GM19025 (cell line): ENCODE data around the gene SMIM41.

ENCODE experiments used
- ATAC-seq: cut with Tn5 transposase; IDR thresholded peaks from one replicate; pipeline ENCODE4 v1.9.1; 2021; ENCODE audit warnings: mild to moderate bottlenecking, low read depth, moderate library complexity; ENCODE audit not compliant: unreplicated experiment

The SMIM41 gene

DNA sequence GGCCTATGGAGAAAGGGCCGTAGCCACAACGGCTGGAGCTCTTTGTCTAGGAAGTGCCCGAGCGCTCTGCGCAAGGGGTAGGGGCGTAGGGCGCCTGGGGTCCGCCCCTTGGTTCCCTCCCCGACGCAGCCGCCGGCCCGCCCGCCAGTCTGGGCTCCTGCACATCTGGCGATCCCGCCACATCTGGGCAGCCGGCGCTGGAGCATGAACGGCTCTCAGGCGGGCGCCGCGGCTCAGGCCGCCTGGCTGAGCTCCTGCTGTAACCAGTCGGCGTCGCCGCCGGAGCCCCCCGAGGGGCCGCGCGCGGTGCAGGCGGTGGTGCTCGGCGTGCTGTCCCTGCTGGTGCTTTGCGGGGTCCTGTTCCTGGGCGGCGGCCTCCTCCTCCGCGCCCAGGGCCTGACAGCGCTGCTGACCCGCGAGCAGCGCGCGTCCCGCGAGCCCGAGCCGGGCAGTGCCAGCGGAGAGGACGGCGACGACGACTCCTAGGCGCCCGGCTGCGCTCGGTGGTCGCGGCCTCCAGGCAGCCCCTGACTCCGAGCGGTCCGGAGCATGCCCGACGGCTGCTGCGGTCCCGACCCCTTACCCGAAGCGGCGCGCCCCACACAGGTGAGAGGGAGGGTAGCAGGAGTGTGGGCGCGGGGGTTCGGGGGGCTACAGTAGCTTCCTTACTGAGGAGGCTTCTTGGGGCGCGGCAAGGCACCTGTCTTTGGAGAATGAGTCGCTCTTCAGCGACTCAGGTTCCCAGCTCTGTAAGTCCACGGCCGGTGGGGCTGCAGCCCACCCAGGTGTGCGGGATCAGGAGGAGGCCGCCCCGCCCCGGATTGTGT is at the start of gene SMIM41:
Gene SMIM41, plus strand, starts transcription at position 129 of the 827 bp plus-strand sequence. Its CDS starts 76 bp downstream, at position 205.
- no peak for ATAC-seq

DNA sequence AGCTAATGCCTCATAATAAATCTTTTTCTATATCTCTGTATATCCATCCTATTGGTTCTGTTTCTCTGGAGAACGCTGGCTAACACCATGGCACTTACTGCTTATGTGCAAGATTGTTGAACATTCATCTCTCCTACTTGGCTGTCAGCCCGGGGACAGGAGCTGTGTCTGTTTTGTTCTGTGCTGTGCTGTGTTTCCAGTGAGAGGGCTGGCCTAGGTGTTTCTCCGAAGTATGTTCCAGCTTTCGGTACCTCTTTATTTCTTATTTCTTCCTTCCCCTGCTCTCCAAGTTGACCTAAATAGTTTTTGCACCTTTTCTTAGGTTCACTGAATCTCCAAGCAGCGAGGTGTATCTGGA is 47.1 kb upstream of the SMIM41 start:
- ATAC-seq, result no peak

- ATAC-seq, result peak; percentile 92
Observed at GRCh38 chr12:52032804-52033445, 46.6 kb upstream of the SMIM41 start.

DNA sequence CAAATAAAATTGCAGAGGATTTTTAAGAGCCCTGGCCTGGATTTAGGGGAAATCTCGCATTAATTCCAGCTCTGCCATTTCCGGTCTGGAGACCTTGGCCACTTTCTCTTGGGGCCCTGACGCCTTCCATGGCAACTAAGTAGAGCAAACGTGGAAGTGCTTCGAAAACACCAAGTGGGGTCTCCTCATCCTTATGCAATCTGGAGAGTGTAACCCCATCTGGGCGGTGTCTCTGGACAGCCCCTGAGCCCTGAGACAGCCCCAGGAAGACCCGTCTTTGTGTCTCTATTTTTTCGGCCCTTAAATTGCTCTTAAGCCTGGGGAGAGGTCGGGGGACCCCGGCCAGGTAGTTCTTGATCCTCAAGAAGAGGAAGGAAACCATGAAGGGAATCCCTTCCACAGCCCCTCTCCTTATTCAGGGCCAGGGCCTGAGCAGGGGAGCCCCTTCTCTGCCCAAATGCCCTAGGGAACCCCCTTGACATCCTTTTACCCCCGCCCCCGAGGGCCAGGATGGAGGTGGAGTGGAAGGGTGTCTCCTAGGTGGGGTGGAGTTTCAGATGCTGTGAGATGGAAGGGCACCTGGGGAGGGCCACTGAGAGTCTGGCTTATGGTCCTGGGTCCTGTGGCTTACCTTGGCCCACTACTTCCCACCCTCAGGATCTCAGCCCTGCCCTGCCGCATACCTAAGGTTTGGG is 45.9 kb upstream of the SMIM41 start:
- ATAC-seq, result no peak

GRCh38 chr12:52035190-52035589 is 44.3 kb upstream of the SMIM41 start:
- no peak for ATAC-seq

DNA sequence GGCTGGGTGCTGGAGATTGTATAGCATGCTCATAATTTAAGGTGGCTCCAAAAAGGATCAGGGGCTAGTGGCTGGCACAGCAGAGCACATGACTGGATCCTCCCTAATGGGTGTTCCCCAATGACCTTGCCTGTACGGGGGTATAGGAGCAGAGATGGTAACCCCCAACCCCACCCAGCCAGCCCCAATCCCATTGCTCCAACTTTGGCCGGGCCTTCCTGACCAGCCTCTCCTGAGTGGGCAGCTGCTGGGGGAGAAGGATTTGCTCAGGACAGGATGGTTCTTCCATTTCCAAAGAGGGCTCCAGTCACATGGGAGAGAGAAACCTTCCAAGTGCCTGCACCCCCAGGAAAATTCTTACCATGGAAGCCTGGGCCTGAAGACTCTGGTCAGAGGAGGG is 43.6 kb upstream of the SMIM41 start:
- no peak for ATAC-seq

- peak; percentile 39 for ATAC-seq
Observed at GRCh38 chr12:52036587-52037171, 42.8 kb upstream of the SMIM41 start.

DNA sequence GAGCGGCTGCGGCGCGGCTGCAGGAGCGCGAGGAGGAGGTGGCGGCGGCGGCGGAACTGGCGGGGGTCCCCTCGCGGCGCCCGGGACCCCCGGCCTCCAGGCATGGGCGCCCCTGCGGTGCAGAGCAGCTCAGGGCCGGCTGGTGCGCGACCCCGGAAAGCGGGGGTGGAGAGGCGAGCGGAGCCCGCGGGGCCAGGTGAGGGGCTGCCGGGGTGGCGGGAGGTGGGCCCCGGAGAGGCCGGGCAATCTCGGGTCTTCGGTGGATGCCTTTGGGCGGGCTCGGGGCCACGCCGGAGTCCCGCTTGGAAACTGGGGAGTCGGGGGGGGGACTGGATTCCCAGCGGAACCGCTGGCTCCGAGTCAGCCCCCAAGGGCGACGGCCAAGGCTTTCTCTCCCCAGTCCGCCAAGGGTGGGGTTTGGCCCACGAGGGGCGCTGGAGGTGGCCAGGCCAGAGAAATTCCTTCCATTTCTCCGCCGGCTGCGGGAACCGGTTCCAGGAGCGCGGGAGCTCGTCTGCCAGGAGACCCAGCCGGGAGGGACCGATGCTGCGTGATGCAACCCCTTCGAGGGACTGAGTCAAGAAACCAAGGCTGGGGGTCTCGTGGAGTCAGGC is 42.1 kb upstream of the SMIM41 start:
- no peak for ATAC-seq

GRCh38 chr12:52038447-52038846 is 41.1 kb upstream of the SMIM41 start:
- no peak for ATAC-seq

DNA sequence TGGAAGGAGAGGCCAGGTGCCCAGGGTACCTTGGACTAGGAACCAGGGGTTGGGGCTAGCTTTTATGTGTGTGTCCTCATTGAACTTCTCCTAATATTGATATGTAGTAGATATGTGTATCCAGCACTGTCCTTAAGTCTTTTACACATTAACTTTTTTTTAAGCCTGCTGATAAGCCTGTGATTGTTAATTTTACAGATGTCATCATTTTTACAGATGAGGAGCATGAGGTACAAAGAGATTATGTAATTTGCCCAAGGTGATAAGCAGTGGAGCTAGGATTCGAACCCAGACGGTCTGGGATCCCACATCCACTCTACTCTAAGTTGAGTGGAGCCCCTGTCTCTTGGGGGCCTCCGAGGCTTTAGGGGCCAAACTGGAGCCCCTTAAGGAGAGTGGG is 38.5 kb upstream of the SMIM41 start:
- no peak for ATAC-seq

- ATAC-seq, result no peak
Observed at GRCh38 chr12:52041695-52042123, 37.8 kb upstream of the SMIM41 start.

GRCh38 chr12:52042706-52043385 is 36.7 kb upstream of the SMIM41 start:
- no peak for ATAC-seq

DNA sequence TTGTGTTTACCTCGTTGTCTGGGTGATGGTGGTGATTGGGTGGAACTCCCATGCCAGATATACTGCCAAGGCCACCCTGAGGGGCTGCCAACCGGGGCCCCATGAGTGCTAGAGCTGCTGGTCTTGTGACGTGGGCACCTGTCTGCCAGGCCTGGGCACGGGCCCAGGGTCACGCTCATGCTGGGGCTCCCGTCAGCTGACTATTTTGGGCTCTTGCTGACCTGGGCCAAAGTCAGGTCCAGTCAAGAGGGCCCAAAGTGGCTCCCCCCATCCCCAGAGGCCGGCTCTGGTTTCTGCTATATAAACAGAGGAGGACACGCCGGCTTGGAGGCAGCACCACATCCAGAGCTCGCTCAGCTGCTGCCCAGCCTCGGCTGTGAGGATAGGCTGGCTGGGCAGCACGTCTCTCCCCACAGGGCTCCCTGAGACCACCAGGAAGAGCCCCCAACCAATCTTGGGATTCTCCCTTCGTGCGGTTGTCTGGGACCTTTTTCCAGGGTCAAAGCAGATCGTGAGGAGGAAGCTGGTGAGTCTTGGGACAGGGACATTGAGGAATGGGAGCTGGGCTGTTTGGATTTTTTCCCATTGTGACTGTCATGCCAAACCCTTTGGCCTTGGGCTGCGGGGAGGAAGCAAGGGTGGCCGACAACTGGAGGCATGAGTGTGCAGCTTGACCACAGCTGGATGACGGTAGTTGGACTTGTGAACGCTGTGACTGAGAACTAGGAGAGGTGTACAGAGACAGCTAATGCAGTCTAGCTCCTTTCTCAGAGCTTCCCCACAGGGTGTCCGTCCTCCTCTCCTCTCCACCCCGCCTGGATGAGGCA is 35.9 kb upstream of the SMIM41 start:
- ATAC-seq, result no peak

GRCh38 chr12:52044292-52044983 is 35.1 kb upstream of the SMIM41 start:
- ATAC-seq, result no peak

GRCh38 chr12:52045794-52046199 is 33.7 kb upstream of the SMIM41 start:
- ATAC-seq, result no peak

DNA sequence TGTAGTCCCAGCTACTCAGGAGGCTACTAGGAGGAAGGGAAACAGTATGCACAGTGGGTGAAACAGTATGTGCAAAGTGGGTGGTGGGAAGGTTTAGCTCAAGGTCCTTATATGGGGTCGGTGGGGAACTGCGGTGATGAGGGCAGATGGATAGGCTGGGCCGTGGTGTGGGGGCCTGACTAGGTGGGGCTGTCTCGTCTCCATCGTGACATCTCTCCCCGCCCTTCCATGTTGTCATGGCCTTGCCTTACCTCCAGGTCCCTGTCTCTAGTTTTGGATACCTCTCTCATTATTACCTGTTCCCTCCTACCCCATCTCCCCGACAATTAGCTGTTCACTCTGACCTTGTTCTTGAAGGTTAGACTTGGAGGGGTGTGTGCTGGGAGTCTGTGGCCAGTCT is 32.6 kb upstream of the SMIM41 start:
- no peak for ATAC-seq

DNA sequence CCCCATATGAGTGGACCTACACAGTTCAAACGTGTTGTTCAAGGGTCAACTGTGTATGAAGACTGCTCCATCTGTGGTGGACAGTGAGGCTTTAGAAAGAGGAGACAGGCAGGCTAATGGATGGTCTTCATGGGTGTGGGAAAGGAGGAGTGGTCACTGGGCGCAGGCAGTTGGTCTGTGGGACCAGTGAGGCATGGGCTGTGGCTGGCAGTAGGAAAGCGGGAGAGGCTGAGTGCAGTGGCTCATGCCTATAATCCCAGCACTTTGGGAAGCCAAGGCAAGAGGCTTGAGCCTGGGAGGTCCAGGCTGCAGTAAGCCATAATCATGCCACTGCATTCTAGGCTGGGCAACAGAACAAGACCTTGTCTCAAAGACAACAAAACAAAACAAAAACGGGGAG is 30.2 kb upstream of the SMIM41 start:
- ATAC-seq, result no peak

GRCh38 chr12:52049688-52050087 is 29.8 kb upstream of the SMIM41 start:
- ATAC-seq, result no peak
